ENCODE measurements around the gene MEIS2. TPM values are rescaled to one million over a fixed set of nuclear protein-coding genes. Genes with fewer than 3 reads are reported as not detected.
A peak's percentile ranks its signal among the peaks of the same experiment; 100 is the strongest.

The MEIS2 gene
- total and polyA plus RNA-seq, 9 donors, result 27.7 to 73.7 (median 47.7) TPM

- H3K4me1 ChIP-seq (ENCODE audit: insufficient read depth), result peaks cover 2% of the 10 kb centered on the region
- no peak overlapping the region for H3K4me3 ChIP-seq
- no peak for DNase-seq
- H3K27ac ChIP-seq, result no peak overlapping the region
- TF ChIP-seq CTCF (IDR thresholded peaks at IDR 0.05), result no peak
- no peak for TF ChIP-seq EP300 (IDR thresholded peaks at IDR 0.05)
- TF ChIP-seq POLR2A (IDR thresholded peaks at IDR 0.05), result no peak
- intact Hi-C loops (cut with DNase I), result no loop called here
- no peaks in the 10 kb centered on the region for H3K36me3 ChIP-seq
- H3K27me3 ChIP-seq, result no peaks in the 10 kb centered on the region
- H3K9me3 ChIP-seq, result no peaks in the 10 kb centered on the region
- 90 to 98% (median 95%) methylated on average over 1 of the region's 1 CpG for WGBS, 3 donors
These were observed 207.1 kb downstream of the MEIS2 start for GRCh38 chr15:36893276-36893675.

- Histone ChIP-seq H3K27ac (no peak overlapping the region), H3K36me3 (no peaks in the 10 kb centered on the region), H3K4me3 (peak overlapping the region; percentile 46), H3K9me3 (no peaks in the 10 kb centered on the region), H3K4me1 (ENCODE audit: insufficient read depth) (peaks cover 3% of the 10 kb centered on the region), H3K27me3 (no peaks in the 10 kb centered on the region)
- intact Hi-C loops (cut with DNase I), result loop anchor here in 1 of 4 donors (10.0 kb wide), 2 partner anchors 216 to 246 kb away; partner anchors contain the start of gene MEIS2
- 27 to 34% (median 28%) methylated on average over 51 of the region's 51 CpGs for WGBS, 3 donors
- TF ChIP-seq POLR2A (IDR thresholded peaks at IDR 0.05) (no peak), CTCF (IDR thresholded peaks at IDR 0.05) (no peak), EP300 (IDR thresholded peaks at IDR 0.05) (no peak)
- peak in 1 of 5 donors; percentile 26 for DNase-seq
These were observed 212.0 kb downstream of the MEIS2 start for GRCh38 chr15:36888011-36888992.

GRCh38 chr15:36887214-36887961 is 213.0 kb downstream of the MEIS2 start:
- 16 to 25% (median 21%) methylated on average over 35 of the region's 35 CpGs for whole genome bisulfite sequencing, 3 donors
- peak in 1 of 5 donors; percentile 33 for DNase-seq
- no peak overlapping the region for H3K27ac ChIP-seq
- no peaks in the 10 kb centered on the region for H3K36me3 ChIP-seq
- H3K27me3 ChIP-seq, result no peaks in the 10 kb centered on the region
- H3K9me3 ChIP-seq, result no peaks in the 10 kb centered on the region
- TF ChIP-seq EP300 (IDR thresholded peaks at IDR 0.05), result no peak
- no peak for TF ChIP-seq CTCF (IDR thresholded peaks at IDR 0.05)
- TF ChIP-seq POLR2A (IDR thresholded peaks at IDR 0.05), result no peak
- peak overlapping the region; percentile 46 for H3K4me3 ChIP-seq
- H3K4me1 ChIP-seq (ENCODE audit: insufficient read depth), result peaks cover 3% of the 10 kb centered on the region
- intact Hi-C loops (cut with DNase I), result loop anchor here in 1 of 4 donors (10.0 kb wide), 2 partner anchors 217 to 247 kb away; partner anchors contain the start of gene MEIS2

GRCh38 chr15:36886701-36887100 is 213.6 kb downstream of the MEIS2 start:
- H3K27ac ChIP-seq, result no peak overlapping the region
- no peak for TF ChIP-seq EP300 (IDR thresholded peaks at IDR 0.05)
- no peak for TF ChIP-seq POLR2A (IDR thresholded peaks at IDR 0.05)
- no peak for TF ChIP-seq CTCF (IDR thresholded peaks at IDR 0.05)
- H3K4me3 ChIP-seq, result peak overlapping the region; percentile 46
- 75 to 85% (median 83%) methylated on average over 8 of the region's 8 CpGs for whole genome bisulfite sequencing, 3 donors
- H3K36me3 ChIP-seq, result no peaks in the 10 kb centered on the region
- H3K9me3 ChIP-seq, result no peaks in the 10 kb centered on the region
- no peaks in the 10 kb centered on the region for H3K27me3 ChIP-seq
- H3K4me1 ChIP-seq (ENCODE audit: insufficient read depth), result peaks cover 3% of the 10 kb centered on the region
- no peak for DNase-seq
- intact Hi-C loops (cut with DNase I), result loop anchor here in 1 of 4 donors (10.0 kb wide), 2 partner anchors 218 to 248 kb away; partner anchors contain the start of gene MEIS2
